GM21529 (cell line): Measurements from ENCODE around the gene SMPDL3B.
"Not testable (repeated sequence)": the region's sequence is repeated elsewhere in the genome, so short reads cannot be mapped to it uniquely, and the experiment has no call there.

Experiments used
- ATAC-seq: cut with Tn5 transposase; IDR thresholded peaks from one replicate; pipeline ENCODE4 v1.9.1; 2021; ENCODE audit not compliant: unreplicated experiment

Gene SMPDL3B

GRCh38 chr1:27967884-27968466 lies 33.2 kb downstream of the SMPDL3B start:
- ATAC-seq: no peak

DNA sequence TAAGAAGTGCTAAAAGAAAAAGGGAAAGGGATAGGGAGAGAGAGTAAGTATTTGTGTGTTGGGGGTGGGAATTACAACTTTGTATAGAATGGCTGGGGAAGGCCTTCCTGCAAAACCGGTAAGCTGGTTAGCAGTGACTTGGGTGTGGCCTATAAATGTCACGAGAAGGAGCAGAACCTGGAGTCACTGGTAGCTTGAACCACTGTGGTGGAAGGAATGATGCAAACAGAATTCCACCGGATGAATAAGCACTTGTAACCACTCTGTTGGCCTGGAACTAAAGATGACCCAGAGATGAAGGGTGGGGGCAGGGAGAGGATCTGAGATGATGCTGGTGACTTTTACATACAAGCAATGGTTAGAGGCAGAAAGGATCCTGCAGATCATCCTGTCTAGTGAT lies 33.9 kb downstream of the SMPDL3B start:
- no peak for ATAC-seq

DNA sequence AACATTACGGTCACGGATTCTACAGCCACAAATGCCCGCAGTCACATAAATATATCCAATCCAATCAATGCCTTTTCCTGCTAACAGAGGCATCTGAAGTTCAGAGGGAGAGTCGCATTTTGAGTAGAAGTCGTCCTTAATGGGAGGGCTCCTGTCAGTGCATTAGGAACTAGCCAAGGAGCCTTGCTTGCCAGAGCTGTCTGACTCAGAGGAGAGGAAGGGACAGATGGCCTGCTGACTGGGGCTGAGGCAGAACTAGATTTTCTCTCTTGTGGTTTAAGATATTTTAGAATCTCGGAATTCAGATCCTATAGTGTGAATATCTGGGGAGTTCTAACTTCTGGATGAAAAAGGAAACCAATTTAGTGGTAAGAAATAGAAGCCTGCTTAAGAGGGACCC lies 35.6 kb downstream of the SMPDL3B start:
- no peak for ATAC-seq

DNA sequence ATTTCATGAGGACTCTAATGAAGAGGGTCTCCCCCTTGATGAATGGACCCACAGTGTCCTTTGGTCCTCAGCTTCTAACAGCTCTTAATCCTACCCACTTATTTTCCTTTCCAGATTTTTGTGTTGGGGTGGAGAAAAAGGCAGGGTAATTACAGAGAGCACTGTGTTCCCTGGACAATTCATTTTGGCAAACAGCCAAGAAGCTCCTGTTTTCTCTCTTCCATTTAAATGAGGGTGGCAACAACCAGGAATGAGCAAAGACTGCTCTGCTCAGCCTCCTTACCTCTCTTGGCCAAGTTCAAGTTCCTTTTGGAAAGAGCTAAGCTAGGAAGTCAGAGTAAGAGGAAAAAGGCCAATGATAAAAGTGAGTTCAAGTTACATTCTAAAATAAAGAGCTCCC lies 36.9 kb downstream of the SMPDL3B start:
- no peak for ATAC-seq

- ATAC-seq: no peak
These were observed 37.3 kb downstream of the SMPDL3B start for GRCh38 chr1:27972141-27972540.

- ATAC-seq: no peak
These were observed 39.1 kb downstream of the SMPDL3B start for GRCh38 chr1:27973771-27974416.

DNA sequence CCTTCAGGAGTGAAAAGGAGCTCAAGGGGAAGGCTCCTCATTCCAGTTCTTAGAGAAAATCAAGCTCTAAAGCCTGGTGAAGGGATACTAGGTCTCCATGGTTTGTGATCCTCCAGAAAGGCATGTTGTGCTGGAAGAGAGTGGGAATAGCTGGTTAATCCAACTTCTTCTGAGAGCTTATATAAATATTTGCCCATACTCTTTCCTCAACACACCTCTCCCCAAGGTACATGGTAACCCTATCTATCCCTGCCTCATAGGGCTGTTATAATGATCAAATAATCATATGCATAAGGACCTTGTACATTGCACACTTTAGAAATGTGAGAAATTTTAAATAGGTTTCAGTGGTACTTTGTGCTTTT lies 39.6 kb downstream of the SMPDL3B start:
- ATAC-seq: no peak

DNA sequence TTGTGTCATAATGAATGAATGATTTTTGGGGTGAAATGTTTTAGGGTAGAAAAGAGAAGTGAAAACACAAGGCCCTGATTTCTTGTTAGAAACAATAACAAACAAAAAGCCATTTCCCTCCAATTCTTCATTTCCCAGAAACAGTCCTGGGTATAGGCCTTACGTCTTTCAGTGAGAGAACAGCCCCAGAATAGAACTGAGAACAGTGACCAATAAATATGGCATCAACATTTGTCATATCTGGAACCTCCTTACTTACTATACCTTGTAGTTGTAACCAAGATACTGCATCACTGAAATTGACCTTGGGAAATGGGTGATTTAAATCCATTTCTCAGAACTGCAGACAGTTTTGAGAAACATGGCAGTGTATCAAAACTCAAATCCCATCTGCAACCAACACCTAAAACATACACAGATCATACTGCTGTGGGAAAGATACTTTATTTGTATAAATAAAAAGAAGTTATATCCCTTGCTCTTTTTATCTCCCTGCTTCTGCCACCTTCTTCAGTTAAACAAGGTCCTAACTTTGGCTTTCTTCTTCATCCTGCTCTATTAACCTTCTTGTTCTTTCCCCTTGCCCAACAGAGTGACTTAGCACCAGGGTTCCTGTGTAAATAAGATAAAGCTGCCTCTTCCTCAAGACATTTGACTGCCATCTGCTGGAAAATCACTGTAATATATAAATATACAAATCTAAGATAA lies 44.5 kb downstream of the SMPDL3B start:
- ATAC-seq: no peak

GRCh38 chr1:27979859-27980201 lies 45.0 kb downstream of the SMPDL3B start:
- no peak for ATAC-seq

DNA sequence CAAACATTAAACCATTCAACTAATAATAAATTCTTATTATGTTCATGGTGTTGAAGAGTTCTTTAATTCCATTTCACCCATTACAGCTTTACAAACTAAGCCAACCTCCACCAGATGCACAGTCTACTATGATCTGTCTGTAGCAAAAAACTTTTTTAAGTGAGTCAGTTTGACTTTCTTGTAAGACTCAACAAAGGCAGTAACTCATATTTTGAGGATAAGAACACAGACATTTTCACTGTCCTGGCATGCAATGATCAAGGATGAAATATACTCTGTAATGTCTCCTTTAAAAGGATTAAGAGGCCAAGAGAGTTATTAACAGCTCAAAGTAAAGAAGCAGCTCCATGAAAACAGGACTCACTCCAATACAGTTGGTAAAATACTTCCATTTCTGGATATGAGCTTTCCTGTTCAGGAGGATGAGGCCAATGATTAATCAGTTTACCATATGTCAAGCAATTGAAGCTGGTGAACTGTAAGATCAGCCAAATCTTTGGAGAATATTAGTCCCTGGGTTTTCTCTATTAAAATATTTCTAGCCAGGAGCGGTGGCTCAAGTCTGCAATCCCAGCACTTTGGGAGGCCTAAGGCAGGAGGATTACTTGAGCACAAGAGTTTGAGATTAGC lies 45.5 kb downstream of the SMPDL3B start:
- ATAC-seq: no peak

GRCh38 chr1:27981145-27981544 lies 46.3 kb downstream of the SMPDL3B start:
- ATAC-seq: no peak

DNA sequence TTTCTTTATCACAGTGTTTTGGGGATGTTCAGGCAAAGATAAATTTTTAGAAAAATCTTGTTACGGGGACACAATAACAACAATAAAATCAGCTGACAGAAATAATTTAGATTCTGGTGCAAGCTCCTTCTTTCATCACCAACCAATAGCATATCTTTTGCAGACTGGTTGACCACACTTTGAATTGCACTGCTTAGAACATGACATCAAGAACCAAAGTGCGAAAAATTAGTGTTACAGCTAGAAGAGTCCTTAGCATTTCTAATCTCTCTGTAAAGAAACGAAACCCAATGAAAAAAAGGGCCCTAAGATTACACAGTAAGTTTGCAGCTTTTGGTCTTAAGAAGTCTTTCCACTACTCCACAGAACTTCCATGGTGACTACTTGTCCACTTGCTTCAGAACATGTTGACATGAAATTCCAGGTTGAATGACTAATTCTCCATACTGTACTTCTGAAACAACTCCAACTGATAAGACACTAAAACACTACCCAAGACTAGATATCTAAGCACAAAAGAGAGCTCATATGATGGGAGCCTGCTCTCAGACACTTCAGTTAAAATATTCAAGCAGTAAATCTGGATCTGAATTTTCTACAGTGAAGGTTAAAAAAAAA lies 56.2 kb downstream of the SMPDL3B start:
- ATAC-seq: no peak

DNA sequence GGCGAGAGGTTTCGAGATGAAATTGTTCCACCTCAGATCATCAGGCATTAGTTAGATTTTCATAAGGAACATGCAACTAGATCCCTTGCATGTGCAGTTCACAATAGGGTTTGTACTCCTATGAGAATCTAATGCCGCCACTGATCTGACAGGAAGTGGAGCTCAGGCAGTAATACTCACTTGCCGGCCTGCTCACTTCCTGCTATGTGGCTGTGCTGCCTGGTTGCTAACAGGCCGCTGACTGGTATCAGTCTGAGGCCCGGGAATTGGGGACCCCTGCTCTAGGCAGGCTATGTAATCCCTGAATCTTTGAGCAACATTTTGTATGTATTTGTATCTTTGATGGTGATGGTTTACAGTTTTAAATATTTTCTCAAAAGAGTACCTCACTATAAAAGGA lies 57.5 kb downstream of the SMPDL3B start:
- ATAC-seq: no peak

DNA sequence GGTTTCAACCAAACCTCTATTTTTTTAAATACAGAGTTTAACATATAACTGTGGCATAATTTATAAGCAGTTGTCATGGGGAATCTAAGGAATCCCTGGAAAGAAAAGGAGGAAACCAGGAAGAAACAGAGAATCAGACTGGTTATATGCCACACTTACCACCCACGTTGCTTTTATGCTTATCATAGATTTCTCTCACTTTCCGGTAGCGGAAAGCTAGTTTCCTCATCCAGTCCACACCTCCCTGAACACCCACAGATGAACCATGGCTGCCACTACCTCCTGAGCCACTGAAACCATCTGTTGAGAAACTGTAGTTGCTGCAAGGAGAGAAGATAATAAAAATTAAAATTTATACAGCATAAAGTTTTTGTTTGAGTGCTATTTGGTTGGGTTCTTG lies 58.4 kb downstream of the SMPDL3B start:
- no peak for ATAC-seq

- no peak for ATAC-seq
These were observed 59.3 kb downstream of the SMPDL3B start for GRCh38 chr1:27994060-27994459.

DNA sequence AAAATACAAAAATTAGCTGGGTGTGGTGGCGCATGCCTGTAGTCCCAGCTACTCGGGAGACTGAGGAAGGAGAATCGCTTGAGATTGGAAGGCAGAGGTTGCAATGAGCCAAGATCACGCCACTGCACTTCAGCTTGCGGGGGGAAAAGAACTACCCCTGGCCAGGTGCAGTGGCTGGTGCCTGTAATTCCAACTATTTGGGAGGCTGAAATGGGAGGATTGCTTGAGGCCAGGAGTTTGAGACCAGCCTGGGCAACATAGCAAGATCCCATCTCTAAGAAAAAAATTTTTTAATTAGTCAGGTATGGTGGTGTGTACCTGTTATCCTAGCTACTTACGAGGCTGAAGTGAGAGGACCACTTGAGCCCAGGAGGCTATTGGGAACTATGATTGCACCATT lies 59.7 kb downstream of the SMPDL3B start:
- ATAC-seq: not testable (repeated sequence)

DNA sequence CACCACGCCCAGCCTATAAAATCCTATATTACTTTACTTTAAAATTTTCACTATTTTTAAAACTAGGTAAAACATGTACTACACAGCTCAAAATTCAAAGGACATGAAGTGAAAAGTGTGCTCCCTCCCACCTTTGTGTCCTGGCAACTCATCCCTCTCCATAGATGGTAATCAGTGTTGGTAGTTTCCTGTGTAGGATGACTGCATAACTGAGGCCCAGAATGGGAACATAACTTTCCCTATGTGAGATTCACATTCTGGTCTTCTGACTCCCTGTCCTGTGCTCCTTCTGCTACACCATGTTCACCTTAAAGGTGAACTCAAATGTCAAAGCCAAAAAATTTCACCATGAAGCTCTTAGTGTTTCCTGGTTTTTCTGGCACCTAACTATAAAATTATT lies 64.3 kb downstream of the SMPDL3B start:
- ATAC-seq: no peak

GRCh38 chr1:28002600-28002999 lies 67.8 kb downstream of the SMPDL3B start:
- no peak for ATAC-seq

- ATAC-seq: not testable (repeated sequence)
These were observed 68.3 kb downstream of the SMPDL3B start for GRCh38 chr1:28003117-28003516.
